Activated CD8-positive, alpha-beta T cell treated with anti-CD3 and anti-CD28 coated beads for 36 hours (primary cell): ENCODE data around the gene PLOD3. TPM values are rescaled to one million over a fixed set of nuclear protein-coding genes. Genes with fewer than 3 reads are reported as not detected.

ENCODE experiments used
- ATAC-seq: fragments of 200-7000 bp; cut with Tn5 transposase; one replicate; pipeline ENCODE4 v1.10.0; 2021; ENCODE audit warnings: mild to moderate bottlenecking, moderate library complexity
- CTCF ChIA-PET: fragments of 350-600 bp; sonication (Branson Sonifier 250); formaldehyde crosslinking; loops from one replicate; lab custom pipeline; 2021; ENCODE audit warnings: antibody characterized with exemption; lab: Charles Lee
- POLR2A ChIA-PET: fragments of 350-600 bp; sonication (Branson Sonifier 250); formaldehyde crosslinking; loops from one replicate; lab custom pipeline; 2021; ENCODE audit warnings: antibody characterized with exemption; lab: Charles Lee
- DNase-seq: peaks from one replicate; pipeline ENCODE4 v3.0.0-alpha.2; 2020
- H3K27ac Mint-ChIP-seq: one replicate; pipeline ENCODE4 v1.8.0; 2021; ENCODE audit warnings: mild to moderate bottlenecking, mixed read lengths
- H3K27me3 Mint-ChIP-seq: one replicate; pipeline ENCODE4 v1.8.0; 2021; ENCODE audit warnings: mixed read lengths
- H3K36me3 Mint-ChIP-seq: one replicate; pipeline ENCODE4 v1.8.0; 2021; ENCODE audit warnings: low read depth, mixed read lengths
- H3K4me1 Mint-ChIP-seq: one replicate; pipeline ENCODE4 v1.8.0; 2021; ENCODE audit warnings: low read depth, mixed read lengths
- H3K4me3 Mint-ChIP-seq: one replicate; pipeline ENCODE4 v1.8.0; 2021; ENCODE audit warnings: mild to moderate bottlenecking, moderate library complexity, mixed read lengths
- H3K9me3 Mint-ChIP-seq: one replicate; pipeline ENCODE4 v1.8.0; 2021; ENCODE audit warnings: mixed read lengths
- intact Hi-C: fragments of 100-400 bp; cut with micrococcal nuclease; formaldehyde crosslinking; loops from one replicate; pipeline ENCODE4 v1.10.0; 2022
- total RNA-seq, 2 experiments: library from RNA; stranded (reverse); gene quantifications; one replicate each; pipeline ENCODE4 v1.2.3, GENCODE V29; 2021
- TF ChIP-seq, protein P1 (sequence below): fragments of 200-600 bp; IDR thresholded peaks from one replicate; pipeline ENCODE4 v1.8.0; 2022; ENCODE audit warnings: antibody characterized with exemption, mild to moderate bottlenecking

PLOD3 gene
- total RNA-seq, 2 experiments from 2014 or later = 20.4 to 24.4 TPM

DNA sequence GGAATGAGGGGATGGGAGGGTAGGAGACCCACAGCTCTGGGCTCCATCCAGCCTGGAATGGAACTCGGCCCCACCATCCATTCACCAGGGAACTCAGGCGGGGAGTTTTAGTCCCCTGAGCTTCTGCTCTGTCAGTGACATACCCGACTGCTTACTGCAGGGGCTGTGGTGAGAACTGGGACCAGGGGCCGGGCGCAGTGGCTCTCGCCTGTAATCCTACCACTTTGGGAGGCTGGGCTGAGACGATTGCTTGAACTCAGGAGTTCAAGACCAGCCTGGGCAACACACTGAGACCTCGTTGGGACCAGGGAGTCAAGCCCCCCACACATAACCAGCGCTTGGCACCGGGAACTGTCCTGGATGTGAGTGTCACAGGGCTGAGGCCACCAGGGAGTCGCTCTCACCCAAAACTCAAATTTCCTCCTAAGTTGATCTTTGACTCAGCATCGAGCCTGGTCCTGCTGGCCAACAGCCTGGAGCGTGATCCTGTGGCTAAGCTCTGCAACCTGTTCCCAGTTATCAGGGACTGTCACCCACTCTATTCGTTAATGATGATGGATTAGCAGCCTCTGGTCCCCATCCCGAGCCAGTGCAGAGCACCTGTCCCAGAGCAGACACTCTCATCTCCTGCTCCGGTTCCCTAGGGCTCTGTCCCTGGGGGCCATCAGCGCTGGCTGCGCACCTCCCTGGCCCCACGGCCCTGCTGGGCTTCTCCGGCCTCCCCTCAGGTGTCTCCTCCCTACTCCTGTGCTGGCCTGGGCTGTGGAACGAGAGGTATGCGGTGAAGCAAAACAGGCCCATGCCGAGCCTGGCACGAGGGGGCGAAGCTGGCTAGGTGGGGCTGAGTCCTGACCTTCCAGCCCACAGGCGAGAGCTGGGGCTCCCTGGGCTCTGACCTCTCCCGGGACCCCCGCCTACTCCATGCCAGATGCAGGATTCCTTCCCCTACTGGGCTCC is 21.1 kb upstream of the PLOD3 start:
- ATAC-seq (no peak), DNase-seq (no peak)
- intact Hi-C loops = loop anchor here (10.0 kb wide), 1 partner anchor 46 kb away; no protein-coding TSS in a partner anchor
- peaks cover 9% of the 10 kb centered on the region for H3K36me3 Mint-ChIP-seq
- no peaks in the 10 kb centered on the region for H3K9me3 Mint-ChIP-seq
- ChIA-PET POLR2A (interaction anchor here (1.1 to 1.3 kb wide), 2 partner anchors 12 to 20 kb away, joined by 3 to 4 read pairs; partner anchors contain the start of gene ZNHIT1), CTCF (interaction anchor here (1.0 to 1.3 kb wide), 4 partner anchors 10 to 94 kb away, joined by 3 to 5 read pairs (median 3); partner anchors contain the start of gene ZNHIT1)
- H3K27ac Mint-ChIP-seq = no peak overlapping the region
- TF ChIP-seq, protein P1, sequence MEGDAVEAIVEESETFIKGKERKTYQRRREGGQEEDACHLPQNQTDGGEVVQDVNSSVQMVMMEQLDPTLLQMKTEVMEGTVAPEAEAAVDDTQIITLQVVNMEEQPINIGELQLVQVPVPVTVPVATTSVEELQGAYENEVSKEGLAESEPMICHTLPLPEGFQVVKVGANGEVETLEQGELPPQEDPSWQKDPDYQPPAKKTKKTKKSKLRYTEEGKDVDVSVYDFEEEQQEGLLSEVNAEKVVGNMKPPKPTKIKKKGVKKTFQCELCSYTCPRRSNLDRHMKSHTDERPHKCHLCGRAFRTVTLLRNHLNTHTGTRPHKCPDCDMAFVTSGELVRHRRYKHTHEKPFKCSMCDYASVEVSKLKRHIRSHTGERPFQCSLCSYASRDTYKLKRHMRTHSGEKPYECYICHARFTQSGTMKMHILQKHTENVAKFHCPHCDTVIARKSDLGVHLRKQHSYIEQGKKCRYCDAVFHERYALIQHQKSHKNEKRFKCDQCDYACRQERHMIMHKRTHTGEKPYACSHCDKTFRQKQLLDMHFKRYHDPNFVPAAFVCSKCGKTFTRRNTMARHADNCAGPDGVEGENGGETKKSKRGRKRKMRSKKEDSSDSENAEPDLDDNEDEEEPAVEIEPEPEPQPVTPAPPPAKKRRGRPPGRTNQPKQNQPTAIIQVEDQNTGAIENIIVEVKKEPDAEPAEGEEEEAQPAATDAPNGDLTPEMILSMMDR = no peak
- no peak overlapping the region for H3K4me3 Mint-ChIP-seq
- H3K27me3 Mint-ChIP-seq = no peaks in the 10 kb centered on the region
- peaks cover 5% of the 10 kb centered on the region for H3K4me1 Mint-ChIP-seq

DNA sequence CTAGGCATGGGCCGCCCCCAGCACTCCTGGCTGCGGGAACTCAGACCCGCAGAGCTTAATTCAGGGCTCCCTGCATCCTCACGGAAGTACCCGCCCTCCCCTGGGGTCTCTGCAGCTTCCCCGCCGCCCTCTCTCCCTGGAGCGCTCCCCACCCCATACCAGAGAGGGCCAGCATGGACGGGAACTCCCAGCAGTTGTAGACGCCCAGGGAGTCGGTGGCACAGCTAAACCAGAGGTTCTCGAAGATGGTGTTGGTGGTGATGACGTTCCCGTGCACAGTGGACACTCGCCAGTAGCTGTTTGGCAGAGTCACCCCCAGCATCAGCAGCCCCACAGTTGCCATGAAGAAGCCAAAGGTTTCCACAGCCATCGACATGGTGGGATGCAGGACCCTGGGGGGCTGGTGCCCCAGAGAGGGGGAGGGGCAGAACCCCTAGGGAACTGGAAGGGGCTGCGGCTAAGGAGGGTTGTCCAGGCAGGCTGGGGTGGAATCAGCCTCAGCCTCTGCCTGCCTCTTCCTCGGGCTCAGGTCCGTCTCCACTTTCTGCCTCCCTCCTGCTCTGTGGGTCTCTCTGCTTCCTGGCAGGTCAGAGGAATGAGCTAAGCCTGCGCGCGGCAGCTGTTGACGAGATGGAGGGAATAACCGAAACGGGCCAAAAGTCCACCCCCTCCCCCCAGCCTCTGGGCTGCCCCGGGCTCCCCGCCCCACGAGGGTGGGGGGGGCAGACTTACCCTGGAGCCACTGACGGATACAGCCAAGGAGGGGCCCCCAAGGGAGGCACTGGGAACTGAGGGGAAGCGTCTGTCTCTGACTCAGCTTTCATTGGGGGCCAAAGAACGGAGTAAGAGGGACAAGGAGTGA is 20.1 kb upstream of the PLOD3 start, which contains the start of gene CLDN15:
Gene CLDN15 (minus strand): TSS at position 597 of the 862 bp plus-strand sequence. CDS start 221 bp downstream, at position 376.
- CTCF ChIA-PET = interaction anchor here (1.0 to 1.2 kb wide), 2 partner anchors 45 to 93 kb away, joined by 3 read pairs; no protein-coding TSS in a partner anchor
- no peak within 1 kb of the TSS for H3K4me3 Mint-ChIP-seq
- POLR2A ChIA-PET = interaction anchor here (1.3 to 2.1 kb wide), 2 partner anchors 13 to 19 kb away, joined by 4 to 7 read pairs; partner anchors contain the start of genes PLOD3 and ZNHIT1

DNA sequence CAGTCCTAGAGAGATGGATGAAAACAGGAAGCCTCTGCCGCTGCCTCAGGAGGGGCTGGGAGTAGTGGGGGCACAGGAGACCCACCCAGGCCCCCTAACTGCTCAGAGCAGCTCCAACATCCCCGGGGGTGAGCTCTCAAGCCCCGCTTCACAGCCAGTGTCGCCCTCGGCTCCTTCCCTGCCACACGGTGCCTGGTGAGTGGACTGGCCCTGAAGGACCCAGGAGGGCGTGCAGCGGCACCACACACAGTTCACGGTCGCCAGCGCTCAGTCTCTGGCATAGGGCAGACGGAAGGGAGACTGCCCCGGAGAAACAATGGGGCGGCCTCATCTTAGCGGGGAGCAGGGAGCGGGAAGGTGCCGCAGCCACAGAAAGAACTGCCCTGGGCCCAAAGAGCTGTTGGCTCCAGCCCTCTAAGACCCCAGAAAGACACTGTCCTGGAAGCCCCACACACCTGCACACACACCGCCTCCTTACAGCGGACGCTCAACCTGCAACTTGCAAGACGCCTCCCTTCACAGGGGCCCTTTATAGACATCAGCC is 19.0 kb upstream of the PLOD3 start:
- no peaks in the 10 kb centered on the region for H3K4me1 Mint-ChIP-seq
- intact Hi-C loops = loop anchor here (10.0 kb wide), 1 partner anchor 48 kb away; no protein-coding TSS in a partner anchor
- DNase-seq = no peak
- ChIA-PET CTCF (interaction anchor here (1.7 kb wide), 1 partner anchor 47 kb away, joined by 5 read pairs; no protein-coding TSS in a partner anchor), POLR2A (interaction anchor here (1.4 to 2.1 kb wide), 2 partner anchors 14 to 18 kb away, joined by 4 to 7 read pairs; partner anchors contain the start of genes PLOD3 and ZNHIT1)
- TF ChIP-seq, protein P1 = no peak
- no peaks in the 10 kb centered on the region for H3K27me3 Mint-ChIP-seq
- no peak overlapping the region for H3K27ac Mint-ChIP-seq
- no peak overlapping the region for H3K4me3 Mint-ChIP-seq
- no peaks in the 10 kb centered on the region for H3K9me3 Mint-ChIP-seq
- H3K36me3 Mint-ChIP-seq = peaks cover 5% of the 10 kb centered on the region
- ATAC-seq = no peak

More for the DNA sequence above, 20.1 kb upstream of the PLOD3 start, which contains the start of gene CLDN15:
- peaks cover 3% of the 10 kb centered on the region for H3K4me1 Mint-ChIP-seq
- no peaks in the 10 kb centered on the region for H3K9me3 Mint-ChIP-seq
- TF ChIP-seq, protein P1 = no peak
- no peaks in the 10 kb centered on the region for H3K27me3 Mint-ChIP-seq
- peaks cover 5% of the 10 kb centered on the region for H3K36me3 Mint-ChIP-seq
- DNase-seq (no peak), ATAC-seq (no peak)
- H3K27ac Mint-ChIP-seq = no peak within 1 kb of the TSS
- intact Hi-C loops = loop anchor here (10.0 kb wide), 1 partner anchor 47 kb away; no protein-coding TSS in a partner anchor

DNA sequence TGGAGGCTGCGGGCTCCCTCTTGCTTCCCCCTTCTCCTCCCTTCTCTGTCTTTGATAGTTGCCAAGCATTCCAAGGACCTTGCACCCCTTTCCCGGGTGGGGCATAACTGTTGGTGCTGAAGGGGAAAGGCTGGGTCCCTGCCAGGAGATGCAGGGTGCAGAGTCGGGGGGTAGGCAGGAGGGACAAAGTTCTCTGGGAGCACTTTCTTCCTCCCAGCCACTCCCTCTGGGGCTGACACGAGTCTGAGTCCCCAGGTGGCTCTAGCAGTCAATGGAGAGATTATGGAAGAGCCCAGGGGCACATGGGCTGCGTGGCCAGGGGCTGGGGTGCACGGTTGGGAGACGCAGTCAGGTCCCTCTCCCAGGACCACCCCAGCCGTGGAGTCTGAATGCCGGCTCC is 18.1 kb upstream of the PLOD3 start:
- DNase-seq (no peak), ATAC-seq (no peak)
- H3K27me3 Mint-ChIP-seq = no peaks in the 10 kb centered on the region
- peaks cover 5% of the 10 kb centered on the region for H3K36me3 Mint-ChIP-seq
- CTCF ChIA-PET = interaction anchor here (0.8 to 1.7 kb wide), 2 partner anchors 9 to 48 kb away, joined by 3 to 5 read pairs; no protein-coding TSS in a partner anchor
- no peaks in the 10 kb centered on the region for H3K4me1 Mint-ChIP-seq
- POLR2A ChIA-PET = interaction anchor here (1.1 to 1.4 kb wide), 2 partner anchors 9 to 13 kb away, joined by 4 read pairs; partner anchors contain the start of gene FIS1
- H3K27ac Mint-ChIP-seq = no peak overlapping the region
- H3K4me3 Mint-ChIP-seq = no peak overlapping the region
- TF ChIP-seq, protein P1 = no peak
- intact Hi-C loops = loop anchor here (10.0 kb wide), 1 partner anchor 49 kb away; no protein-coding TSS in a partner anchor
- H3K9me3 Mint-ChIP-seq = no peaks in the 10 kb centered on the region
